IPS-NIHi11 (cell line): ENCODE measurements around the gene CCDC127.
"Not testable (repeated sequence)": the region's sequence is repeated elsewhere in the genome, so short reads cannot be mapped to it uniquely, and the experiment has no call there.

Experiments used
- DNase-seq: peaks from one replicate; pipeline ENCODE4 v3.0.0; 2012; ENCODE audit warnings: mixed read lengths, low spot score

Gene CCDC127

GRCh38 chr5:203246-203930 lies 14.6 kb downstream of the CCDC127 start:
- DNase-seq: no peak

- no peak for DNase-seq
Observed at GRCh38 chr5:201672-202071, 16.3 kb downstream of the CCDC127 start.

DNA sequence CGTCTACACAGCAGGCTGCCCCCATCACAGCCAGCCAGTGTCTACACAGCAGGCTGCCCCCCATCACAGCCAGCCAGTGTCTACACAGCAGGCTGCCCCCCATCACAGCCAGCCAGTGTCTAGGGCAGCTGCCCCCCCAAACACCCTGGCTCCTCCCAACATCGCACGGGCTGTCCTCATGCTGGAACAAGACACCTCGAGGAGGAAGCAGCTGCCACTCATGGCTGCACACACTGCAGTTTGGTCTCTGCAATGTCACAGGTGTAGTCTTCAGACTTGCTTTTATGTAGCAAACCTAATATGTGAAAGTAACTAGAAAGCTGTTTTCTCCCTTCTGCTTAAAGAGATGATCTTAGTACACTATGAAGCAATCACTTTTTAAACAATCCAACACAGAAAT lies 17.0 kb downstream of the CCDC127 start:
- peak; percentile 20 for DNase-seq

GRCh38 chr5:199950-200645 lies 17.9 kb downstream of the CCDC127 start:
- DNase-seq: peak; percentile 50

DNA sequence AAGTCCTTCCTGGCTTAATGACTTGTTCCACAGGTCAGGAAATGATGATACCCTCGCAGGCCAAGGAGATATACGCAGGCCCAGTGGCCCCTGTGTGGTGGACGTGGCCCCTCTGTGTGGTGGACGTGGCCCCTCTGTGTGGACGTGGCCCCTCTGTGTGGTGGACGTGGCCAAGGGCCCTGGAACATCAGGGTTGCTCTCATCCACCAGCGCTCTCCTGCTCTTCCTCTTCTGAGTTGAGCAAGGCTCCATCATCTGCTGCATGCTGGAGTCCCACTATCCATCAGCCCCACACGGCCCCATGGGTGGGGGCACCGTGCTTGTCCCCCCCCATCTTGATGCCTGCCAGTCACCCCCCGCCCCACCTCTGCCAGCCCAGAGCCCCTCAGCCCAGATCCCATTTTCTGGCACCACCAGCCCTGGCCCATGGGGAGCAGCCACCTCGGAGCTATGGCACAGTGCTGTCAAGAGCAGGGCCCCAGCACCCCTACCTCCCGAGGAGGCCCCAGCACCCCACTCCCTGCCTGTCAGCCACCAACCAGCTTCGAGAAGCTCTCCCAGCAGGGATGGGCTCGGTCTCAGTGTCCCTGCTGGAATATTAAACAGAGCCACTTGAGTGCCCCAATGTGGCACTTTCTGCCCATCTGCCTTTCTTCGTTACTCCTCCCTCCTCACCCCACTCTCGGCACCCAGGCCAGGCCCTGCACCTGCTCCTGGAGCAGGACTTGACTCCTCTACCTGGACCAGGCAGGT lies 18.6 kb downstream of the CCDC127 start:
- DNase-seq: peak; percentile 11

DNA sequence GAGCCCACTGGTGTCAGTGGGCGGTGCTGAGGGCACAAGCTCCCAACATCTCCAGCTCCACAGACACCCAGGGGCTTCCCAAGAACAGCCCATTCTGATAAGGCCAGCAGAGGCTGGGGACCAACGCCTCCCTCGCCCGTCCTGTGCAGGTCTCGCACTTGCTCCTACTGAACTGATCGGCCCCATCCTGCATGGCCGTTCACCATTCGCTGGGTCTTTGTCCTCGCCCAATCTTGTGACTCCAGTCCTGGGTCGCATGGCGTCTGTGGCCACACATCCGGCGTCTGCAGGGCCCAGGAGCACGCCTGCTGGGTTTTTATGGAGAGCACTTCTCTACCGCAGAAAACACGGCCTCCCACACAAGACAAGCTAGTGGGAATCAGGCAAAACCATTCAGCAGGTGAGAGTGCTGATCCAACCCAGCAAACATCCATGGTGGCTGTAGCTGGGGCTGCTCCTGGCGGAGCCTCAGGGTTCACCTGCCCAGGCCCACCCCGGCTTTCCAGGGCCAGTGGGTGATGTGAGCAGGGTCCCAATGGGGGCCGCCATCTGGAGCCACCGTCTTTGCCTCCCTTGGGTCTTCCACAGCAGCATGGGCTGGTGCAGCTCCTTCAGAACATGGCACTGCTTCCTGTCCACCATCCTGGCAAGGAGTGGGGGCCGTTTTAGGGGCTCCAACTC lies 19.3 kb downstream of the CCDC127 start:
- peak; percentile 12 for DNase-seq

- peak; percentile 35 for DNase-seq
Observed at GRCh38 chr5:197892-198489, 20.0 kb downstream of the CCDC127 start.

DNA sequence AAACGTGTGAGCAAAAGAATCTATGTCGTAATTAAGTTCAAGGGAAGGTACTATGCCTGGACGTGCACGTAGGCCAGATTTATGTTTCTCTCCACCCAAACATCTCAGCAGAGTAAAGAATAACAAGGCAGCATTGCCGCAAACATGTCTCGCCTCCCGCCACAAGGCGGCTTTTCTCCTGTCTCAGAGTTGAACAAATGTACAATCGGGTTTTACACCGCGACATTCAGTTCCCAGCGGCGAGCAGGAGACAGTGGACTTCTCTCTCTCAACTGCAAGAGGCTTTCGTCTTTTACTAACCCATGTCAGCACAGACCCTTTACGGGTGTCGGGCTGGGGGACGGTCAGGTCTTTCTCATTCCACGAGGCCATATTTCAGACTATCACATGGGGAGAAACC lies 20.9 kb downstream of the CCDC127 start:
- not testable (repeated sequence) for DNase-seq

GRCh38 chr5:196350-196749 lies 21.6 kb downstream of the CCDC127 start:
- no peak for DNase-seq

DNA sequence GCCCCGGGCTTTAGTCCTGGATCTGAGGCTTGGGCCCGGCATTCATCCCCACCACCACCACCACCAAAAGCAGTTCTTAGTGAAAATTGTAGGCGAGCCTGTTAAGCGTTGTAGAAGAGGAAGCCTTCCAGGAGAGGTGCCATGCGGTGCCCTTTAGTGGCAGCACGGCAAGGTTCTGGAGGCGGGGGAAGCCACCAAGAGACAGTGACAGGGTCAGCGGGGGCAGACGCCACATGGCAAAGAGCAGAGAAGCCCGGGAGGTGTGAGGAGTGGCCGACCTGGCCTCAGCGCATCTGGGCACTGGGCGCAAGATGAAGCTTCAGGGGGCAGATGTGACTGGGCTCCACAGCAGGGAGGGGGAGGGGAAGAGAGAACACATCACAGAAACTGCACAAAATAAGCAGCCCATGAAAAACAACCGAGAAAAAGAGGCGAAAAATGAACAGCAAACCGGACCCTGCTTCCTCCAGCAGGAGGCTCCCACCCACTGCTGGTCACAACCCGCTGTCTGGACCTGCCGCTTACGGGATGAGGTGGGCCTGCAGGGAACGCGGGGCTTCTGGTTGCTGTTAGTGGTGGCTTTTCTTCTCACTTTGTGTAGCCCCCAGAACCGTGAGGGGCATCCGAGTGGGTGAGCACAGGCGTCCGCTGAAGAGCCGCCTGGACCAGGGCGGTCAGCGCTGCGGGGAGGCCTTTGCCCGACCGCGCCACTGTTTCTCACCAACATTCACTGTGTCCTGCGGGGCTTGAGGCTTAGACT lies 22.4 kb downstream of the CCDC127 start:
- DNase-seq: peak; percentile 67

DNA sequence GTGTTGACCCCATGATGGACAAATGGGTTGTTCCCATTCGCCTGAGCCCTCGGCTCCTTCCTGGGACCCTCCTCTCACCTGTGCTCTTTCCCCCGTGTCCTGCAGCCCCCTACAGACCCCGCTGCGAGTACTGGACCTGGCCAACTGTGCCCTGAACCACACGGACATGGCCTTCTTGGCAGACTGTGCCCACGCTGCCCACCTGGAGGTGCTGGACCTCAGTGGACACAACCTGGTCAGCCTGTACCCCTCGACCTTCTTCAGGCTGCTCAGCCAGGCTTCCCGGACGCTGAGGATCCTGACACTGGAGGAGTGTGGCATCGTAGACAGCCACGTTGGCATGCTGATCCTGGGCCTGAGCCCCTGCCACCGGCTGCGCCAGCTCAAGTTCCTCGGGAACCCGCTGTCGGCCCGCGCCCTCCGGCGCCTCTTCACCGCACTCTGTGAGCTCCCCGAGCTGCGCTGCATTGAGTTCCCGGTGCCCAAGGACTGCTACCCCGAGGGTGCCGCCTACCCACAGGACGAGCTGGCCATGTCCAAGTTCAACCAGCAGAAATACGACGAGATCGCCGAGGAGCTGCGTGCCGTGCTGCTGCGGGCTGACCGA lies 23.2 kb downstream of the CCDC127 start:
- no peak for DNase-seq

DNA sequence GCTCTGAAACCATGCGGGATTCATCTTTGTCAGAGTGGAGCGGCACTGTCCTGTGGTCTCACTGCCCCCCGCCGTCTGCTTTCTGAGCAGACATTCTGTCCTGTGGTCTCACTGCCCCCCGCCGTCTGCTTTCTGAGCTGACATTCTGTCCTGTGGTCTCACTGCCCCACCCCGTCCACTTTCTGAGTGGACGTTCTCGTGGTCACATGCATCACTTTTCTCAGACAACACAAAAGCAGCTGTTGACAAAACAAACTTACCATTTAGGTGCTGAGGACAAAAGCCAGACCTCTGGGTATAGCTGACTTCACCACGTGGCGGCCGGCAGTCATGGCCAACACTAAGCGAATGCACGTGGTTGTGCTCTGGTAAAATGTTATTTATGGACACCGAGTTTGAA lies 23.9 kb downstream of the CCDC127 start:
- no peak for DNase-seq

- no peak for DNase-seq
Observed at GRCh38 chr5:192970-193831, 24.8 kb downstream of the CCDC127 start.

GRCh38 chr5:192691-192969 lies 25.3 kb downstream of the CCDC127 start:
- no peak for DNase-seq

GRCh38 chr5:191949-192690 lies 25.8 kb downstream of the CCDC127 start:
- DNase-seq: no peak

- DNase-seq: no peak
Observed at GRCh38 chr5:191036-191948, 26.7 kb downstream of the CCDC127 start, which contains the start of gene LRRC14B. Gene LRRC14B (plus strand): TSS chr5:191495. CDS start chr5:191539, 44 bp downstream.

- no peak for DNase-seq
Observed at GRCh38 chr5:190366-191035, 27.5 kb downstream of the CCDC127 start.

GRCh38 chr5:189976-190365 lies 28.0 kb downstream of the CCDC127 start:
- no peak for DNase-seq
